H1 (cell line): ENCODE data around the gene CAMK2A. TPM values are rescaled to one million over a fixed set of nuclear protein-coding genes. Genes with fewer than 3 reads are reported as not detected.

Experiments used
- CTCF ChIA-PET: fragments of 300-600 bp; sonication (Branson Sonifier 250); formaldehyde crosslinking; loops from one replicate; lab custom pipeline; 2021; ENCODE audit not compliant: partially characterized antibody; lab: Charles Lee
- POLR2A ChIA-PET: fragments of 300-600 bp; sonication (Branson Sonifier 250); formaldehyde crosslinking; loops from one replicate; lab custom pipeline; 2021; ENCODE audit warnings: inconsistent platforms; ENCODE audit not compliant: partially characterized antibody; lab: Charles Lee
- DNase-seq, 2 experiments: peaks; one replicate each; pipeline versions ENCODE4 v3.0.0 to v3.0.0-alpha.2; 2010 to 2022; ENCODE audit warnings: low spot score in 2 of 2, low read depth in 1 of 2, mixed read lengths in 1 of 2
- FAIRE-seq: peaks from 2 replicates; lab custom pipeline; 2011; peaks lifted over from hg19 to GRCh38; lab: Jason Lieb, UNC
- H2AFZ ChIP-seq: 2 replicates; pipeline ENCODE4 v1.8.1; 2012; ENCODE audit warnings: low read length, inconsistent platforms
- H2AK5ac ChIP-seq: 2 replicates; pipeline ENCODE4 v1.6.1; 2013; ENCODE audit warnings: low read depth, low read length
- H2BK120ac ChIP-seq: replicated peaks from 2 replicates; pipeline ENCODE3; 2013; ENCODE audit warnings: low read depth, low read length, inconsistent platforms
- H2BK12ac ChIP-seq: 2 replicates; pipeline ENCODE4 v1.6.1; 2013; ENCODE audit warnings: low read depth, low read length
- H2BK15ac ChIP-seq: 2 replicates; pipeline ENCODE4 v1.6.1; 2013; ENCODE audit warnings: low read length
- H2BK20ac ChIP-seq: 2 replicates; pipeline ENCODE4 v1.6.1; 2013; ENCODE audit warnings: low read length
- H2BK5ac ChIP-seq: 2 replicates; pipeline ENCODE4 v1.6.1; 2013; ENCODE audit warnings: low read depth, low read length
- H3K14ac ChIP-seq: 2 replicates; pipeline ENCODE4 v1.6.1; 2013; ENCODE audit warnings: inconsistent platforms; ENCODE audit not compliant: insufficient read length
- H3K18ac ChIP-seq: 2 replicates; pipeline ENCODE4 v1.6.1; 2013; ENCODE audit warnings: low read length; ENCODE audit errors: extremely low read depth
- H3K23ac ChIP-seq: 2 replicates; pipeline ENCODE4 v1.6.1; 2013; ENCODE audit warnings: inconsistent platforms; ENCODE audit not compliant: insufficient read length
- H3K23me2 ChIP-seq: 2 replicates; pipeline ENCODE4 v1.6.1; 2013; ENCODE audit warnings: low read depth, low read length
- H3K27ac ChIP-seq: 2 replicates; pipeline ENCODE4 v1.6.1; 2011; ENCODE audit warnings: low read depth, low read length, inconsistent platforms
- H3K27me3 ChIP-seq, 4 experiments: replicated peaks in 1 of 4; 1 replicate in 1 of 4; 2 replicates in 3 of 4; pipeline versions ENCODE4 v1.6.1 to v1.8.1; 2011 to 2013; ENCODE audit warnings: low read length in 3 of 4, mild to moderate bottlenecking in 3 of 4, inconsistent platforms in 2 of 4, mixed read lengths in 2 of 4, moderate library complexity in 1 of 4; ENCODE audit not compliant: control insufficient read depth in 3 of 4, insufficient read depth in 3 of 4; ENCODE audit errors: extremely low read depth in 1 of 4
- H3K36me3 ChIP-seq, 4 experiments: 2 replicates each; pipeline versions ENCODE4 v1.6.1 to v1.8.1; 2011 to 2013; ENCODE audit warnings: mild to moderate bottlenecking in 4 of 4, low read length in 3 of 4, moderate library complexity in 2 of 4, control low read depth in 1 of 4, inconsistent platforms in 1 of 4; ENCODE audit not compliant: insufficient read depth in 4 of 4, control insufficient read depth in 2 of 4
- H3K4ac ChIP-seq: replicated peaks from 2 replicates; pipeline ENCODE3; 2013; ENCODE audit warnings: low read length, low read depth, mixed read lengths, inconsistent platforms; ENCODE audit not compliant: insufficient read length
- H3K4me1 ChIP-seq, 4 experiments: replicated peaks in 1 of 4; 1 replicate in 1 of 4; 2 replicates in 3 of 4; pipeline versions ENCODE4 v1.6.1 to v1.8.1; 2011 to 2013; ENCODE audit warnings: low read length in 3 of 4, inconsistent platforms in 2 of 4, mixed read lengths in 1 of 4; ENCODE audit not compliant: insufficient read depth in 4 of 4, control insufficient read depth in 3 of 4
- H3K4me2 ChIP-seq, 2 experiments: 2 replicates each; pipeline versions ENCODE4 v1.6.1 to v1.8.1; 2011 to 2013; ENCODE audit warnings: low read depth in 2 of 2, low read length in 2 of 2, control low read depth in 1 of 2, inconsistent platforms in 1 of 2, mild to moderate bottlenecking in 1 of 2; ENCODE audit not compliant: insufficient read depth in 1 of 2
- H3K4me3 ChIP-seq, 4 experiments: fragments of 200-600, 300-600 bp in 1 of 4; sonication (generic), shearing (Covaris generic), sonication (Bioruptor Twin) in 1 of 4; 2 replicates each; pipeline versions ENCODE4 v1.5.1 to v1.8.1; 2011 to 2016; ENCODE audit warnings: low read length in 4 of 4, low read depth in 3 of 4, control low read depth in 2 of 4, inconsistent platforms in 2 of 4, mild to moderate bottlenecking in 2 of 4, mixed read lengths in 1 of 4, moderate library complexity in 1 of 4; ENCODE audit not compliant: insufficient read depth in 2 of 4; ENCODE audit errors: extremely low read depth in 1 of 4
- H3K56ac ChIP-seq: replicated peaks from 2 replicates; pipeline ENCODE3; 2013; ENCODE audit warnings: low read depth, mild to moderate bottlenecking, mixed read lengths, low read length, inconsistent platforms; ENCODE audit not compliant: insufficient read length
- H3K79me1 ChIP-seq: 2 replicates; pipeline ENCODE4 v1.6.1; 2013; ENCODE audit warnings: low read depth, low read length, control low read depth
- H3K79me2 ChIP-seq, 2 experiments: 2 replicates each; pipeline versions ENCODE4 v1.6.1 to v1.8.1; 2012 to 2013; ENCODE audit warnings: low read length in 2 of 2, mild to moderate bottlenecking in 2 of 2, inconsistent platforms in 1 of 2; ENCODE audit not compliant: insufficient read depth in 2 of 2, control insufficient read depth in 1 of 2
- H3K9ac ChIP-seq, 4 experiments: replicated peaks in 1 of 4; 1 replicate in 1 of 4; 2 replicates in 3 of 4; pipeline versions ENCODE4 v1.6.1 to v1.8.1; 2011 to 2013; ENCODE audit warnings: low read depth in 3 of 4, low read length in 3 of 4, control low read depth in 2 of 4, mild to moderate bottlenecking in 2 of 4, moderate library complexity in 2 of 4, inconsistent platforms in 1 of 4; ENCODE audit errors: extremely low read depth in 1 of 4
- H3K9me3 ChIP-seq, 2 experiments: 2 replicates each; pipeline versions ENCODE4 v1.6.1 to v1.8.1; 2012 to 2013; ENCODE audit warnings: mild to moderate bottlenecking in 2 of 2, moderate library complexity in 2 of 2, control low read depth in 1 of 2, inconsistent platforms in 1 of 2, low read depth in 1 of 2, low read length in 1 of 2, mixed read lengths in 1 of 2; ENCODE audit not compliant: insufficient read depth in 2 of 2
- H4K20me1 ChIP-seq, 2 experiments: replicated peaks in 1 of 2; 2 replicates each; pipeline versions ENCODE3 to v1.8.1; 2011 to 2013; ENCODE audit warnings: inconsistent platforms in 2 of 2, low read length in 2 of 2, mild to moderate bottlenecking in 1 of 2; ENCODE audit not compliant: insufficient read depth in 2 of 2, control insufficient read depth in 1 of 2
- H4K5ac ChIP-seq: 2 replicates; pipeline ENCODE4 v1.6.1; 2013; ENCODE audit warnings: low read length, low read depth, mixed read lengths, inconsistent platforms; ENCODE audit not compliant: insufficient read length
- H4K8ac ChIP-seq: 2 replicates; pipeline ENCODE4 v1.8.0; 2013; ENCODE audit warnings: mild to moderate bottlenecking, moderate library complexity, low read length, inconsistent platforms; ENCODE audit not compliant: insufficient read depth; ENCODE audit errors: extremely low read depth
- H4K91ac ChIP-seq: replicated peaks from 2 replicates; pipeline ENCODE3; 2013; ENCODE audit warnings: low read length, mixed read lengths, inconsistent platforms; ENCODE audit not compliant: insufficient read length
- ASH2L ChIP-seq: fragments of 200-600, 300-600 bp; sonication (generic); IDR thresholded peaks from one replicate; pipeline ENCODE4 v1.7.1; 2017; ENCODE audit warnings: low read length
- BRCA1 ChIP-seq: IDR thresholded peaks from 2 replicates; pipeline ENCODE4 v1.6.1; 2012; ENCODE audit warnings: low read depth, low read length, improper control_type of control experiment
- CBX5 ChIP-seq: fragments of 300-800, 300-1000 bp; sonication (generic); IDR thresholded peaks from 2 replicates; pipeline ENCODE4 v1.7.1; 2016; ENCODE audit warnings: antibody characterized with exemption, low read length, low read depth
- CHD1 ChIP-seq: IDR thresholded peaks from 2 replicates; pipeline ENCODE4 v1.6.1; 2012; ENCODE audit warnings: low read depth, low read length, improper control_type of control experiment
- HDAC2 ChIP-seq, 2 experiments: fragments of 300-600 bp in 1 of 2; sonication (generic) in 1 of 2; IDR thresholded peaks; 2 replicates each; pipeline ENCODE4 v1.6.1; 2011 to 2012; ENCODE audit warnings: low read depth in 2 of 2, low read length in 2 of 2, mild to moderate bottlenecking in 2 of 2, moderate library complexity in 2 of 2, borderline replicate concordance in 1 of 2, inconsistent platforms in 1 of 2
- KDM1A ChIP-seq: fragments of 200-600, 300-600 bp; sonication (generic); IDR thresholded peaks from 2 replicates; pipeline ENCODE4 v1.7.1; 2016; ENCODE audit warnings: mild to moderate bottlenecking, low read length, borderline replicate concordance
- MAX ChIP-seq: IDR thresholded peaks from 2 replicates; pipeline ENCODE4 v1.6.1; 2012; ENCODE audit warnings: inconsistent platforms
- RAD21 ChIP-seq, 2 experiments: IDR thresholded peaks in 1 of 2; conservative IDR thresholded peaks in 1 of 2; 2 replicates each; pipeline ENCODE4 v1.6.1; 2011; ENCODE audit warnings: low read depth in 2 of 2, low read length in 2 of 2, improper control_type of control experiment in 1 of 2, inconsistent platforms in 1 of 2, mild to moderate bottlenecking in 1 of 2, moderate library complexity in 1 of 2
- RBBP5 ChIP-seq: IDR thresholded peaks from 2 replicates; pipeline ENCODE4 v1.7.1; 2012; ENCODE audit warnings: low read depth, mild to moderate bottlenecking, inconsistent platforms, low read length, moderate library complexity, borderline replicate concordance
- WGBS, 2 experiments: shearing (Covaris generic) in 1 of 2; methylation state at CpG; one replicate each; pipeline versions ENCODE4 v1.1.6 to v1.1.7; 2013 to 2015; ENCODE audit warnings: low lambda C conversion rate in 2 of 2, mixed read lengths in 2 of 2, inconsistent platforms in 1 of 2, low coverage in 1 of 2, missing lambda C conversion rate in 1 of 2; ENCODE audit not compliant: insufficient replicate concordance in 2 of 2, insufficient coverage in 1 of 2, insufficient read length in 1 of 2; ENCODE audit errors: extremely low coverage in 1 of 2, missing lambda C conversion rate in 1 of 2; 5-methylcytosine and 5-hydroxymethylcytosine counted together
- polyA plus RNA-seq, 7 experiments: library from polyadenylated mRNA; depleted of rRNA in 3 of 7; stranded (reverse) in 5 of 7; unstranded in 2 of 7; fragments of >200 nt in 5 of 7; fragments of 200-250 nt in 2 of 7; gene quantifications; 1 replicate in 5 of 7; 2 replicates in 1 of 7; 4 replicates in 1 of 7; pipeline versions ENCODE4 v1.2.1 to v1.2.3, GENCODE V29; 2011 to 2013; ENCODE audit warnings: missing spikeins in 2 of 7, mixed read lengths in 2 of 7
- total RNA-seq: library from RNA; stranded (reverse); fragmentation: NEBNext Ultra II Directional; extraction: Animal tissue kit (Norgen Biotek cat#: 25700); gene quantifications from 2 replicates; pipeline ENCODE4 v1.2.1, GENCODE V29; 2021

Gene CAMK2A
- total and polyA plus RNA-seq, 2 of the 8 experiments (the other 6 are each of a cell fraction or from before 2014, with no cell fraction given) = 0.20 to 0.28 TPM

- H3K79me2 ChIP-seq = no peaks in the 10 kb centered on the region
- no peak overlapping the region for H4K8ac ChIP-seq
- no peak overlapping the region for H3K27ac ChIP-seq
- H2BK15ac ChIP-seq = no peak overlapping the region
- H3K56ac ChIP-seq = no peak overlapping the region
- H2AFZ ChIP-seq = no peak overlapping the region
- H2BK5ac ChIP-seq = no peak overlapping the region
- CTCF ChIA-PET = interaction anchor here (0.9 to 17.8 kb wide), 16 partner anchors 9 to 179 kb away, joined by 3 to 406 read pairs (median 8); partner anchors contain the start of genes ARSI, CDX1, PDGFRB and SLC6A7
- 87% methylated on average over 1 of the region's 1 CpG; no CpG with 5 or more reads in 1 of the 2 experiments for WGBS, 2 experiments
- H2BK12ac ChIP-seq = no peak overlapping the region
- no peak overlapping the region for H2BK120ac ChIP-seq
- no peak overlapping the region for H3K14ac ChIP-seq
- H3K4me1 ChIP-seq = peaks cover 0 to 6% (median 4%) of the 10 kb centered on the region in 4 experiments; a peak in 5 of 7 replicates
- POLR2A ChIA-PET = no interaction called here
- no peak overlapping the region for H3K9ac ChIP-seq
- peaks cover 3 to 4% of the 10 kb centered on the region in 2 experiments for H4K20me1 ChIP-seq
- no peak overlapping the region for H3K4me2 ChIP-seq
- no peak for TF ChIP-seq CHD1
- no peak for TF ChIP-seq RBBP5
- no peak for TF ChIP-seq MAX
- TF ChIP-seq RAD21 (IDR thresholded peaks at IDR 0.05 in 1 of 2, conservative IDR thresholded peaks at IDR 0.05 in 1 of 2; ENCODE audit: low read depth in 2 of 2, low read length in 2 of 2) = no peak
- no peak for TF ChIP-seq HDAC2 (IDR thresholded peaks at IDR 0.05; ENCODE audit: borderline replicate concordance in 1 of 2, low read depth in 2 of 2, low read length in 2 of 2)
- no peak for TF ChIP-seq ASH2L
- TF ChIP-seq CBX5 = no peak
- no peak for TF ChIP-seq KDM1A
- TF ChIP-seq BRCA1 = no peak
- FAIRE-seq (no peak), DNase-seq (no peak)
- H2AK5ac ChIP-seq = no peak overlapping the region
- H3K9me3 ChIP-seq = no peaks in the 10 kb centered on the region
- no peak overlapping the region for H3K4ac ChIP-seq
- no peak overlapping the region for H3K4me3 ChIP-seq
- H3K23me2 ChIP-seq = peaks cover 2% of the 10 kb centered on the region; the same call in 1 of the 2 replicates
- H3K18ac ChIP-seq = no peak overlapping the region
- no peak overlapping the region for H3K23ac ChIP-seq
- peaks cover 31 to 52% (median 46%) of the 10 kb centered on the region in 4 experiments for H3K27me3 ChIP-seq
- H4K91ac ChIP-seq = no peak overlapping the region
- no peak overlapping the region for H2BK20ac ChIP-seq
- H3K79me1 ChIP-seq = no peaks in the 10 kb centered on the region; the same call in 1 of the 2 replicates
- no peak overlapping the region for H4K5ac ChIP-seq
- H3K36me3 ChIP-seq = no peaks in the 10 kb centered on the region
Measured at GRCh38 chr5:150172145-150172544, 117.4 kb downstream of the CAMK2A start.
